HEK293T (cell line): ENCODE data around the gene FHOD3.

Experiments
- BHLHE40 ChIP-seq: fragments of 450-650 bp; IDR thresholded peaks from 2 replicates; pipeline ENCODE4 v1.6.1; 2016; ENCODE audit warnings: mild to moderate bottlenecking, moderate library complexity, borderline replicate concordance
- FOXA1 ChIP-seq: fragments of 450-650 bp; IDR thresholded peaks from 2 replicates; pipeline ENCODE4 v1.6.1; 2016; ENCODE audit warnings: mild to moderate bottlenecking
- FOXK2 ChIP-seq: fragments of 450-650 bp; IDR thresholded peaks from 2 replicates; pipeline ENCODE4 v1.6.1; 2016; ENCODE audit warnings: mild to moderate bottlenecking
- FOXM1 ChIP-seq: fragments of 450-650 bp; IDR thresholded peaks from 2 replicates; pipeline ENCODE4 v1.6.1; 2017; ENCODE audit warnings: mild to moderate bottlenecking, borderline replicate concordance
- HDGF ChIP-seq: fragments of 450-650 bp; IDR thresholded peaks from 2 replicates; pipeline ENCODE4 v1.6.1; 2017; ENCODE audit warnings: antibody characterized with exemption, borderline replicate concordance
- LEF1 ChIP-seq: fragments of 450-650 bp; IDR thresholded peaks from 2 replicates; pipeline ENCODE4 v1.6.1; 2017; ENCODE audit warnings: mild to moderate bottlenecking, borderline replicate concordance
- NFRKB ChIP-seq: fragments of 450-650 bp; IDR thresholded peaks from 2 replicates; pipeline ENCODE4 v1.6.1; 2016; ENCODE audit warnings: mild to moderate bottlenecking, moderate library complexity
- SP1 ChIP-seq: fragments of 450-650 bp; IDR thresholded peaks from 2 replicates; pipeline ENCODE4 v1.6.1; 2017
- SUZ12 ChIP-seq: fragments of 450-650 bp; IDR thresholded peaks from 2 replicates; pipeline ENCODE4 v1.6.1; 2016; ENCODE audit warnings: mild to moderate bottlenecking

- TF ChIP-seq NFRKB: no peak
- TF ChIP-seq HDGF: no peak
- no peak for TF ChIP-seq SP1
- no peak for TF ChIP-seq FOXM1
- TF ChIP-seq FOXK2: no peak
- no peak for TF ChIP-seq LEF1
- no peak for TF ChIP-seq BHLHE40
- no peak for TF ChIP-seq SUZ12
- no peak for TF ChIP-seq FOXA1
Observed at GRCh38 chr18:36518839-36519238, 221.3 kb downstream of the FHOD3 start.
